ENCODE data around the gene AUTS2.

DNA sequence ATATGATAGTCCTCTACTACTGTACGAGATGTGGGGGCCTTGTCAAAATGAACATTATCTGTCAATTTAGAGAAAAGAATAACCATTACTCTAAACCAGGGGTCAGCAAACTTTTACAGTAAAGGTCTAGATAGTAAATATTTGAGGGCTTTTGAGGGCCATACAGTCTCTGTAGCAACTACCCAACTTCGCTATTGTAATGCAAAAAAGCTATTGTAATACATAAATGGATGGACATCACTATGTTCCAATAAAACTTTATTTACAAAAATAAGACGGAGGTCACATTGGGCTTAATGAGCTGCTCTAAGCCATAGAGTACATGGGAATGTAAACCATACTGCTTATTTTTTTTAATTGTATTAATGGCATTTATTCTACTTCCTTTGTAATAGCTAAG lies 1055.9 kb downstream of the AUTS2 start:
- TF ChIP-seq, protein P1, sequence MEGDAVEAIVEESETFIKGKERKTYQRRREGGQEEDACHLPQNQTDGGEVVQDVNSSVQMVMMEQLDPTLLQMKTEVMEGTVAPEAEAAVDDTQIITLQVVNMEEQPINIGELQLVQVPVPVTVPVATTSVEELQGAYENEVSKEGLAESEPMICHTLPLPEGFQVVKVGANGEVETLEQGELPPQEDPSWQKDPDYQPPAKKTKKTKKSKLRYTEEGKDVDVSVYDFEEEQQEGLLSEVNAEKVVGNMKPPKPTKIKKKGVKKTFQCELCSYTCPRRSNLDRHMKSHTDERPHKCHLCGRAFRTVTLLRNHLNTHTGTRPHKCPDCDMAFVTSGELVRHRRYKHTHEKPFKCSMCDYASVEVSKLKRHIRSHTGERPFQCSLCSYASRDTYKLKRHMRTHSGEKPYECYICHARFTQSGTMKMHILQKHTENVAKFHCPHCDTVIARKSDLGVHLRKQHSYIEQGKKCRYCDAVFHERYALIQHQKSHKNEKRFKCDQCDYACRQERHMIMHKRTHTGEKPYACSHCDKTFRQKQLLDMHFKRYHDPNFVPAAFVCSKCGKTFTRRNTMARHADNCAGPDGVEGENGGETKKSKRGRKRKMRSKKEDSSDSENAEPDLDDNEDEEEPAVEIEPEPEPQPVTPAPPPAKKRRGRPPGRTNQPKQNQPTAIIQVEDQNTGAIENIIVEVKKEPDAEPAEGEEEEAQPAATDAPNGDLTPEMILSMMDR (IDR thresholded peaks at IDR 0.05) = no peak
- TF ChIP-seq, protein P2, sequence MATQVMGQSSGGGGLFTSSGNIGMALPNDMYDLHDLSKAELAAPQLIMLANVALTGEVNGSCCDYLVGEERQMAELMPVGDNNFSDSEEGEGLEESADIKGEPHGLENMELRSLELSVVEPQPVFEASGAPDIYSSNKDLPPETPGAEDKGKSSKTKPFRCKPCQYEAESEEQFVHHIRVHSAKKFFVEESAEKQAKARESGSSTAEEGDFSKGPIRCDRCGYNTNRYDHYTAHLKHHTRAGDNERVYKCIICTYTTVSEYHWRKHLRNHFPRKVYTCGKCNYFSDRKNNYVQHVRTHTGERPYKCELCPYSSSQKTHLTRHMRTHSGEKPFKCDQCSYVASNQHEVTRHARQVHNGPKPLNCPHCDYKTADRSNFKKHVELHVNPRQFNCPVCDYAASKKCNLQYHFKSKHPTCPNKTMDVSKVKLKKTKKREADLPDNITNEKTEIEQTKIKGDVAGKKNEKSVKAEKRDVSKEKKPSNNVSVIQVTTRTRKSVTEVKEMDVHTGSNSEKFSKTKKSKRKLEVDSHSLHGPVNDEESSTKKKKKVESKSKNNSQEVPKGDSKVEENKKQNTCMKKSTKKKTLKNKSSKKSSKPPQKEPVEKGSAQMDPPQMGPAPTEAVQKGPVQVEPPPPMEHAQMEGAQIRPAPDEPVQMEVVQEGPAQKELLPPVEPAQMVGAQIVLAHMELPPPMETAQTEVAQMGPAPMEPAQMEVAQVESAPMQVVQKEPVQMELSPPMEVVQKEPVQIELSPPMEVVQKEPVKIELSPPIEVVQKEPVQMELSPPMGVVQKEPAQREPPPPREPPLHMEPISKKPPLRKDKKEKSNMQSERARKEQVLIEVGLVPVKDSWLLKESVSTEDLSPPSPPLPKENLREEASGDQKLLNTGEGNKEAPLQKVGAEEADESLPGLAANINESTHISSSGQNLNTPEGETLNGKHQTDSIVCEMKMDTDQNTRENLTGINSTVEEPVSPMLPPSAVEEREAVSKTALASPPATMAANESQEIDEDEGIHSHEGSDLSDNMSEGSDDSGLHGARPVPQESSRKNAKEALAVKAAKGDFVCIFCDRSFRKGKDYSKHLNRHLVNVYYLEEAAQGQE (IDR thresholded peaks at IDR 0.05; ENCODE audit: insufficient read depth in 1 of 2, low read depth in 2 of 2, low read length in 1 of 2) = no peak

Data from Panc1 (cell line).